NCI-H510A treated with DMSO at 0.1 percent for 48 hours (cell line): ENCODE results near the gene DHTKD1.

Experiments
- DNase-seq: peaks from one replicate; lab custom pipeline; 2025; lab: John Stamatoyannopoulos, UW

DHTKD1 gene, protein sequence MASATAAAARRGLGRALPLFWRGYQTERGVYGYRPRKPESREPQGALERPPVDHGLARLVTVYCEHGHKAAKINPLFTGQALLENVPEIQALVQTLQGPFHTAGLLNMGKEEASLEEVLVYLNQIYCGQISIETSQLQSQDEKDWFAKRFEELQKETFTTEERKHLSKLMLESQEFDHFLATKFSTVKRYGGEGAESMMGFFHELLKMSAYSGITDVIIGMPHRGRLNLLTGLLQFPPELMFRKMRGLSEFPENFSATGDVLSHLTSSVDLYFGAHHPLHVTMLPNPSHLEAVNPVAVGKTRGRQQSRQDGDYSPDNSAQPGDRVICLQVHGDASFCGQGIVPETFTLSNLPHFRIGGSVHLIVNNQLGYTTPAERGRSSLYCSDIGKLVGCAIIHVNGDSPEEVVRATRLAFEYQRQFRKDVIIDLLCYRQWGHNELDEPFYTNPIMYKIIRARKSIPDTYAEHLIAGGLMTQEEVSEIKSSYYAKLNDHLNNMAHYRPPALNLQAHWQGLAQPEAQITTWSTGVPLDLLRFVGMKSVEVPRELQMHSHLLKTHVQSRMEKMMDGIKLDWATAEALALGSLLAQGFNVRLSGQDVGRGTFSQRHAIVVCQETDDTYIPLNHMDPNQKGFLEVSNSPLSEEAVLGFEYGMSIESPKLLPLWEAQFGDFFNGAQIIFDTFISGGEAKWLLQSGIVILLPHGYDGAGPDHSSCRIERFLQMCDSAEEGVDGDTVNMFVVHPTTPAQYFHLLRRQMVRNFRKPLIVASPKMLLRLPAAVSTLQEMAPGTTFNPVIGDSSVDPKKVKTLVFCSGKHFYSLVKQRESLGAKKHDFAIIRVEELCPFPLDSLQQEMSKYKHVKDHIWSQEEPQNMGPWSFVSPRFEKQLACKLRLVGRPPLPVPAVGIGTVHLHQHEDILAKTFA

DNA sequence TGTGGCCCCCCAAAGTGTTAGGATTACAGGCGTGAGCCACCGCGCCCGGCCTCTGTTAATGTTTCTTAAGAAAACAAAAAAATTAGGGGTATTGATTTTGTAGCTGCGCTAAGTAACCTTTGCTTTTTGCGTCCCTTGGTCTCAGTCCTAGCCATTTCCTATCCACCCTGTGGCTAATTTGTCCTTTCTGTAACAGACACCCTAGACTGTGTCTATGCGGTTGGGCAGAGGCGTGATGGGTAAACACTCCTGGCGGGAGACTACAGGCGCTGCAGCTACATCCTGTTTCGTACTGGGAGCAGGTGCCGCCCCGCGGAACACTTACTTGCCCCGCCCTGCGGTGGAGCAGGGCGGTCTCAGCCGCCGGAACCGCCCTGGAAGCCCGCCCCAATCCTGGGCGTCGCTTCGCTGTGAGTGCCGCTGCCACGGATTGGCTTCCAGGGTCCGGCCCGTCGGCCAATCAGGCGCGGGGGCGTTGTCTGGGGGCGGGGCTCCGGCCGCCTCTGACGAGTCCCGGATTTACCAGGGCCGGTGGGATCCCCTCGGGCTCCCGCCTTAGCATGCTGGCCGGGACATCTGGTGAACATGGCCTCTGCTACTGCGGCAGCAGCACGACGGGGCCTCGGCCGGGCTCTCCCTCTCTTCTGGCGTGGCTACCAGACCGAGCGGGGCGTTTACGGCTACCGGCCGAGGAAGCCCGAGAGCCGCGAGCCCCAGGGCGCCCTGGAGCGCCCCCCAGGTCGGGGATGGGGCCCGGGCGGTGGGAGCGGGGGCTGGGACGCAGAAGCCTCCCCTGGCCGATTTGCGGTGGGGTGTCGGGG lies at the start of gene DHTKD1:
Gene DHTKD1 (plus strand): TSS at position 506 of the 821 bp plus-strand sequence. CDS start 80 bp downstream, at position 586.
- DNase-seq, result peak; percentile 91

DNA sequence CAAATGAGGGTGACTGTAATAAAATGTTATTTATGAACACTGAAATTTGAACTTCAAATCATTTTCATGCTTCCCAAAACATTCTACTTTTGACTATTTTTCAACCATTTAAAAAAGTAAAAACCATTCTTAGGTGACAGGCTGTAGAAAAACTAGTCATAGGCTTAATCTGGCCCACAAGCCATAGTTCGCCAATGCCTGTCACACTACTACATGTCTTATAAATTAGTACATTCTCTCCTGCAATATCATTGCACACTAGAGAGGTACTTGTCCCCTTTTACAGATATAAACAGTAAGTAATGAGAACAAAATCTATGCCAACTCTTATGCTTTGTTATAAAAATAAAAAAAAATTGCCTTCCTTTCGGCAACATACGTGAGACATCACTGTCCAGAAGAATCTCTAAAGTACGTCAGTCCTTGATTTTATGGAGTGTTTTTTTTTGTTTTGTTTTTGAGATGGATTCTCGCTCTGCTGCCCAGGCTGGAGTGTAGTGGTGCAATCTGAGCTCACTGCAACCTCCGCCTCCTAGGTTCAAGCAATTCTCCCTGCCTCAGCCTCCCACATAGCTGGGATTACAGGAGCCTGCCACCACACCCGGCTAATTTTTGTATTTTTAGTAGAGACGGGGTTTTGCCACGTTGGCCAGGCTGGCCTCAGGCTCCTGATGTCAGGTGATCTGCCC lies 49.3 kb upstream of the DHTKD1 start:
- DNase-seq, result no peak

DNA sequence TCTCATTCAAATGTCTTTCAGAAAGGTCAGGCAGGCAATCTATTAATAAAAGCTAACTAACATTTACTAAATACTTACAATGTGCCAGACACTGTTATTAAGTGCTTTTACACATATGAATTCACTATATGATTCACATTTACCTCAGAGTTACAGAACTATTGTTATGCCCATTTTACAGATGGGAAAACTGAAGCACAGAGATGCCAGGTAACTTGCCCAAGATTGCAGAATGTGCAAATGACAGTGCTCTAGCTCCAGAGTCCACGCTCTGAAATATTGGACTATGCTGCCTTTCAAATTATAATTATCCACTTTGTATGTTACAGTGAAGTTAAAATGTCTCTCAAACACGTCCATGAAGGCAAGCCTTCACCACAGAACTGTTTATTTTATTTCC lies 48.2 kb upstream of the DHTKD1 start:
- DNase-seq, result no peak

DNA sequence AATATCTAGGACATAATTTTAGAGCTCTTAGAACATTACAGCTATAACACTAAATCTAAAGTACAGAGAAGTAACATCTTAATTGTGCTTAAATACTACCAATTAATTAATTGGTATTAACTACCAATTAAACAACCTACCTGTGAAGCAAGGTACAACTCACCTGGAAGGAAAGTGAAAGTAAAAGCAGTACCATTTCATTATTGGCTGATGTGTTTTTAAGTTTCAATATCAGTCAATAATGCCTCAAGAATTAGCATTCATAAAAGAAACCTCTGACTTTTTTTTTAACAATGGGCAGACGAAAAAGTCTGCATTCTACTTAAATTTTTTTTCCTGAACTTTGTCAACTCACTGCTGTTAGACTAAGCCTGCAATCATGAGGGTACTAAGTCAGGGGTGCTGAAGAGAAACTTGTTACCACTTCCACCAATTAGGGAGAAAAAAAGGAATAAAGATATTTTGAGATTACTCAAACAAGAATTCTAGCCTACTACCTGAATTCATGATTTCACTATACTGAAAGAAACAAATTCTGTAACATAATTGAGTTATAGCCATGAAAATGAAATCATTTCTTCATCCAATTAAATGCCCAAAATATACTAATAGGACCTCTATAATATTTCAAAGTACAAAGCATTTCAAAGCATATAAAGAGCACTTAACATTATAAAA lies 46.0 kb upstream of the DHTKD1 start:
- no peak for DNase-seq

DNA sequence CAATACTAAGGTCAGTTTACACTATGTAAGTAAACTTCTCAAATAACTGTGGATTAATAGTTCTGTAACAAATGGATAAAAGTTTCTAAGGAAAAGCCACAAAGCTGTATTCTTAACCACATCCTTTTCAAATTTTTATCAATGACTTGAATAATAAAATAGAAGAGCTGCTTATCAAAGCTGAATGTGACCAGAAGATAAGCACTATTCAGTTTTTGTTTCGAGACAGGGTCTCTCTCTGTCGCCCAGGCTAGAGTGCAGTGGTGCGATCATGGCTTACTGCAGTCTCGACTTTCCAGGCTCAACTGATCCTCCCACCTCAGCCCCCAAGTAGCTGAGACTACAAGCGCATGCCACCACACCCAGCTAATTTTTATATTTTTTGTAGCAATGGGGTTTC lies 43.2 kb upstream of the DHTKD1 start:
- no peak for DNase-seq

DNA sequence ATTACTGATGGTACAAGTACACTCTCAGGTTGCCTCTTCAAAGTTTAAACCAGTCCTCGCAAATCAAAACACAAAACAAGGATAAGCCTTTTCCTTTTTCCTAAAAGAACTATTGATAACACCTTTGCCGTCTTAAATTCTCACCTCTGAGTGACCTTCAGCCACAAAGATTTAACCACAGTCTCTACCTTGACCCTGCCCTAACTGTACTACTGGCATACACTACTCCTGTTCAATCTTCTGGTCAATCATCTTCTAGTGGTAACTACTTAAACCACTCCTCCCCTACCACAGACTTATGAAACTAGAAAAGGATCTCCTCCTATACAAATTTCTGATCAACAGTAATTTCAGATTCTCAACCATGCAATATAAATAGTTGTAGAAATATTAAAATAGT lies 41.2 kb upstream of the DHTKD1 start:
- DNase-seq, result no peak

DNA sequence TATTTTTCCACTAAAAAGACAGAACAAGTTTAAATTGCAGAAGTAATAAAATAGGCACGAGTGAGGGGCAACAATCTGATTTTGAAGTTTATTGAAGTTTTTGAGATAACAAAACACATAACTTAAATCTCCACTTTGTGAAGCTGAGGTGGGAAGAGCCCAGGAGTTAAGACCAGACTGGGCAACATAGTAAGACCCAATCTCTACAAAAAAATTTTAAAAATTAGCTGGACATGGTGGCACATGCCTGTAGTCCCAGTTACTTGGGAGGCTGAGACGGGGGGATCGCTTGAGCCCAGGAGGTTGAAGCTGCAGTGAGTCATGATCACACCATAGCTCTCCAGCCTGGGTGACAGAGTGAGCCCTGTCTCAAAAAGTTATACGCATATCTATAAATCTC lies 37.4 kb upstream of the DHTKD1 start:
- no peak for DNase-seq

DNA sequence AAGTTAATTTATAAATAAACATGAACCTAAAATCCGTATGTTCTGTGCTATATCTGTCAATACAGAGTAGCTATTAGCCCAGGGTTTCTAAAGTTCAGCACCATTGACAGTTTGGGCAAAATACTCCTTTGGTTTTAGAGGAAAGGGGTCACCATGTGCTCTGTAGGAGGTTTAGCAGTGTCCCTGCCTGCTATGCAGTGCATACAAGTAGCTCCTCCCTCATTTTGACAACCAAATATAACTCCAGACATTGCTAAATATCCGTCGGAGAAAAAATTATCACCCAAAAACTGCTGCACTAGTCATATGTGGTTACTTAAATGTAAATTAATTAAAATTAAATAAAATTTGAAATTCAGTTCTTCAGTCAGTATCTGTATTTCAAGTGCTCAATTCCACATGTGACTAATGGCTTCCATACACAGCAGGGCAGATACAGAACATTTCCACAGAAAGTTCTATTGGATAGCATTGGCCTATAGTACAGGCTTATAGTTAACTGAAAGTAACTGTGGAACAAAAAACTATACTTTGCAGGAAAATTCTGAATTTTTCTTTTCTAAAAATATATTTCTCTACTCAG lies 32.6 kb upstream of the DHTKD1 start:
- no peak for DNase-seq

DNA sequence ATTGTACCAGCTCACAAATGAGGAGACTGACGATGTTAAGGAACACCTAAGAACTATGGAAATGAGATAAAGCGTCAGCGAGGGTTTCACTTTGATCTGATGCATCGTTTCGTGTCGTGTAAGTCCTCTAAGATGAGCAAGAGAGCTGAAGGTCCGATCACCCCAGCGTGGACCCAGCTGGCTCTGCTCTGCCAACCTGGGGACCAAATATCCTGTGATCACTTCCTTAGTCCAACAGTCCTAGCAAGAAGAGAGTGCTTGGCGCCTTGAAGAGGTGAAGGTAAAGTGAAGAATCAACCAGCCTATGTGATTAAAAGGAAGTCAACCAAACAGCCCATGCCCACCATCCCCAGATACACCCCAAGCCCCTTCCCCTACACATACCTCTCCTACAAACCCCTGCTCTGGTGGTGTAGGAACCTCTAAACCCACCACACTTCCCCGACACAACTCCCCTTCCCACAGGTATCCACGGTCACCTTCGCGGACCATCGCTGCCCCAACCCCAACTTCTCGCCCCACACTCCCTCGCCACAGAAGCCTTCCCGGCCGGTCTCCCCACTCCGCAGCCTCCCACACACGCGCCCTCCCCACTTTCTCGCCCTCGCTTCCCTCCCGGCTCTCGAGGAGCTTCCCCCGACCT lies 26.9 kb upstream of the DHTKD1 start:
- DNase-seq, result no peak

DNA sequence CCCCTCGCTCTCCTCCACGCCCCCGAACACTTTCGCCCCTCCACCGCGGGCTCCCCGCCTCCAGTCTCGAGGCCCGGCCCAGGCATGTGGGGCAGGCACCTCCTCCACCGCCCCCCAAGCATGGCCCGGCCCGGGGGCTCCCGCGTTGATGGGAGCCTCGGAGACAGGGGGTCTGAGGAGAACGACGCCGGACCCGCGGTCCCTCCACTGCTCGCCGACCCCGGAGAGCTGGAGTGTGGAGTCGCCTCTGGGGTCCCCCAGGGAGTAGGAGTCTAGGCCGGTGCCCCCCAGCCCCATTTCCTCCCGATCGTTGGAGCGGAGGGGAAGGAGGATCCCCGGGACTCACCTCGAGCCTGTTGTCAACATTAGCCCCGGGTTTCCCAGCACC lies 26.4 kb upstream of the DHTKD1 start:
- no peak for DNase-seq

DNA sequence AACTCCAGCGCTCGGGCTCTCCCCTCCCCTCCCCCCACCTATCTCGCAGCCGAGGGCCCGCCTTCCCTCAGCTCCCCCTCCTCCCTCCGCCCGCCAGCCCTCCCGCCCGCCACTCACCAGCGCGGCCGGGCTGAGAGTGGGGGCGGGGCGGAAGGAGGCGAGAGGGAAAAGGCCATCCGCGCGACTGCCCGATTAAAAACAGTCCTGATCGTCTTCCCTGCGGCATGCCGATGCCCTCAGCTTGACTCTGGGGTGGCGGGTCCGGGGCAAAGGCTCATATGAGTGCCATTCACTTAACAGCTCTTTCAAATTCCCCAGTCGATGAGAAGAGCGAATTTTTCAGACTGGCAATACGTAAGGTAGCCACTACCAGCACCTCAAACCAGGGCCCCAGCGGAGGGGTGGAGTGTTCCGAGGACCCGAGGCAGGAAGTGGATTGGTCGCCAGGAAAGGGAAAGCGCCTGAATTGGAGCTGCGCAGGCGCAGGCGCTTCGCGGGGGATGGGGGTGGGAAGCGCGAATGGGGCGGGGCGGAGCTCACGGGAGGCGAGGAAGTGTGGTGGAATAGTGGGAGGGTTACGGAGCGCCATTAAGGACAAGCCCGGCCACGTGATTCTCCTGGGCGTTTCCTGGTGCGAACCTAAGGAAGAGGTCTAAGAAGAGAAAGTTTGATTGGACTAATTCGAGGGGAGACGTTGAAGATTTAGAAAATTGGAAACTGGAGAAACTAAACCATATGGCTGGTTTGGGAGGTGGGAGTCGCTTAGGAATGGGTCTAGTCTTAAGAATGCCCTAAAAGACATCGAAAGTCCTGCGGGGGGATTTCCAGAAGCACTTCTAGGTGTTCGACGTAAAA lies 25.7 kb upstream of the DHTKD1 start, which contains the start of gene UPF2:
Gene UPF2 (minus strand): TSS at position 13 of the 855 bp plus-strand sequence. CDS start 7,386 bp downstream, outside the sequence.
- DNase-seq, result peak; percentile 94

DNA sequence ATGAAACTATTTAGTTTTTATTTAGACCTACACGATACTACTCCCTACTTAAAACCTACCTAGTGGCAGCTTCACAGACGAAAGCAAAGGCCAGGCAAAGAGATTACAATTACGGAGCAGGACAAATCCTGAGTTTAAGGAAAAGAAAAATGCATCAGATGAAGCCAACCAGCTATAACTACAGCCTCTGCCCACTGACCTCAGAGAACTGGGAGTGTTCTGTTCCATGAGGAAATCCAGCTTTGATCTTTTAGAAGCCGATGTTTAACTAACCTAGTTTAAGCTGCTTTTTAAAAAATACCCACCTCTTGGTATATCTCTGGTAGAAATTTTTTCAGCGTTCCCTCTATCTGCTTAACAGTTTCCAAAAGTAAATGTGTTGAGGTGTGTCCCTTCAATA lies 23.2 kb upstream of the DHTKD1 start:
- DNase-seq, result no peak

DNA sequence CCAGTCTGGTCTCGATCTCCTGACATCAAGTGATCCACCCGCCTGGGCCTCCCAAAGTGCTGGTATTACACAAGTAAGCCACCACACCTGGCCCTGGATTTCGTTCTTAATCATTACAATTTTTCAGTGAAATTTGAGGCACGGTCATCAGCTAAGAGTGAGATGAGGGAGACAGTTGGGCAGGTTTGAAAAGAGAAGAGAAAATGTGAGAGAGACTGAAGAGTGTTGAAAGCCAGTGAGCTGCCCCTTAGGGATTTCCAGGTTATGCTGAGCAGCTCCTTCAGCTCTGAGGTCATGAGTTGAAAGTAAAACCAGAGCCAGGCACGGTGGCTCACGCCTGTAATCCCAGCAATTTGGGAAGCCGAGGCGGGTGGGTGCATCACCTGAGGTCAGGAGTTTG lies 20.2 kb upstream of the DHTKD1 start:
- DNase-seq, result no peak

DNA sequence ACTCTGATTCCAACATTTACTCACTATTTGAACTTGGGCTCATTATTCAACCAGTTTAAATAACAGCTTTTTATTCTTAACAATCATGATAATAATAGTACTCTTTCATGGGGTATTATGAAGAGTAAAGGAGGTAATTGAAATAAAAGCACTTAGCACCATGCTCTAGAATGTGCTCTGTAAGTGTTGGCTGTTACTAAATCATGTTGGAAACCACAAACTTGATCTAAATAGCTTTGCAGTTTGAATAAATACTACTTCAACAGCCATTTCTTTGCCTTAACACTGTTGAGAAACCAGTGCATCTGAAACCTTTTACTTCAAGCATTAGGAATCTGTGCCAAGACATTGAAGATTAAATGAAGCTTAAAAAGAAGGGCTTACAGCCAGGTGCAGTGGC lies 18.2 kb upstream of the DHTKD1 start:
- DNase-seq, result no peak

DNA sequence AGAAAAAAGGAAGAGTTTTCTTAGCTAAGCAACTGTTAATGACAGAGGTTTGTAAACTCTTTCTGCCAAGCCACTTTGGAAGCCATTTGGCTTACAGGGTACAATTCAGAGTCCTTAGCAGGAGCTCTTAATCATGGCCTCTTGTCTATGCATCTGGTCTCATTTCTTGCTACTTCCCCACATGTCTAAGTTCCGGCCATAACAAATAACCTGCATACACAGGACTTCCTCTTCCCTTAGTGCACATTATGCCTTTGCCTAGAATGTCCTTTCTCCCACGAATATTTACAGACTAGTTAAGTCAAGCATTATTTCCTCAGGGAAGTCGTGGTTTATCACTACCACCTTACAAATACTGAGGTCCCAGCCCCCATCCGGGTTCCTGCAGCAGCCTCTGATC lies 17.5 kb upstream of the DHTKD1 start:
- no peak for DNase-seq

DNA sequence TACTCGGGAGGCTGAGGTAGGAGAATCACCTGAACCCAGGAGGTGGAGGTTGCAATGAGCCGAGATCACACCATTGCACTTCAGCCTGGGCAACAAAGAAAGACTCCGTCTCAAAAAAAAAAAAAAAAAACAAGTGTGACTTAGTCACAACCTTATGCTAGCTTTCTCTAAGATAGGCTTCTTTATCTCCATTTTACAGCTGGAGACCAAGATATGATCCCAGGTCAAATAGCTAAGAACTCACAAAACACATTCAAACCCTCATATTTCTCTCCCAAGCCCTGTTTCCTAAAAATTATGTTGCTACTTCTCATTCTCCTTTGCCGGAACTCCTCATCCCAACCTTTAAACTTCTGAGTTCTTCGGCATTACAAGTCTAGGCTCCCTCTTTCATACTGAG lies 13.0 kb upstream of the DHTKD1 start:
- DNase-seq, result no peak

DNA sequence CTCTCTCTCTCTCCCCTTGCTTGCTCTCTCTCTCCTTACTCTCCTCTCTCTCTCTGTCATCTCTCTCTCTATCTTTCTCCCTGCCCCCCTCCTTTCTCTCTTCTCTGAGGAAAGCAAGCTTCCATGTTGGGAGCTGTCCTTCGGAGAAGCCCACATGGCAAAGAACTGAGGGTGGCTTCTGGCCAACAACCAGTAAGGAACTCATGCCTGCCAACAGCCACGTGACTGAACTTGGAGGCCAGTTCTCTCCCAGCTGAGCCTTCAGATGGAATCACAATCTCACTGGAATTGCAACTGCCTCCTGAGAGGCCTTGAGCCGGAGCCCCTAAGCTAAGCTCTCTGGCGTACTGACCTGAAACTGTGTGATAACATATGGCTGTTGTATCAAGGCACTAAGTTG lies 12.0 kb upstream of the DHTKD1 start:
- no peak for DNase-seq

DNA sequence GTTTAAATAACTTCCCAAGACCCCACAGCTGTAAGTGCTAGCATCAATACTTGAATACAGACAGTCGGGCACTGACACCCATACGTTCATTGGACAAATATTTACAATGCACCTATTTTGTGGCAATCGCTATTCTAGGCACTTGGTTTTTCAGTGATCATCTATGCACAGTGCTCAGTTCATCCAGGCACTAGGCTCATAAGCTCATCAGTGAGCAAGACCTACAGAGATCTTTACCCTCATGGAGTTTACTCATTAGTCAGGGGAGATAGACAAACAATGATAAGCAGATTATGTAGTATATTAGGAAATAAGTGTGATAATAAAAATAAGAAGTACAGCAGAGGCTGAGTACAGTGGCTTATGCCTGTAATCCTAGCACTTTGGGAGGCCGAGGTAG lies 7.6 kb upstream of the DHTKD1 start:
- no peak for DNase-seq
